NCI-H2171 treated with DMSO at 0.1 percent for 48 hours (cell line): ENCODE data around the gene FBL.
"Not testable (repeated sequence)": the region's sequence is repeated elsewhere in the genome, so short reads cannot be mapped to it uniquely, and the experiment has no call there.

Experiments
- DNase-seq: peaks from one replicate; lab custom pipeline; 2025; lab: John Stamatoyannopoulos, UW

Gene FBL

GRCh38 chr19:39876486-39876885 is 30.3 kb upstream of the FBL start:
- not testable (repeated sequence) for DNase-seq

GRCh38 chr19:39875401-39875864 is 29.3 kb upstream of the FBL start:
- not testable (repeated sequence) for DNase-seq

- no peak for DNase-seq
Observed at GRCh38 chr19:39874404-39874803, 28.2 kb upstream of the FBL start.

- DNase-seq: no peak
Observed at GRCh38 chr19:39873385-39873784, 27.2 kb upstream of the FBL start.

- no peak for DNase-seq
Observed at GRCh38 chr19:39871886-39872866, 26.0 kb upstream of the FBL start.

- no peak for DNase-seq
Observed at GRCh38 chr19:39871362-39871761, 25.2 kb upstream of the FBL start.

GRCh38 chr19:39870171-39870971 is 24.2 kb upstream of the FBL start:
- peak; percentile 72 for DNase-seq

- DNase-seq: no peak
Observed at GRCh38 chr19:39867952-39868351, 21.8 kb upstream of the FBL start.

- DNase-seq: no peak
Observed at GRCh38 chr19:39867133-39867532, 21.0 kb upstream of the FBL start.

GRCh38 chr19:39865953-39866352 is 19.8 kb upstream of the FBL start:
- no peak for DNase-seq

GRCh38 chr19:39865186-39865585 is 19.0 kb upstream of the FBL start:
- no peak for DNase-seq

GRCh38 chr19:39864118-39864517 is 17.9 kb upstream of the FBL start:
- no peak for DNase-seq

GRCh38 chr19:39858541-39858940 is 12.4 kb upstream of the FBL start:
- peak; percentile 59 for DNase-seq

GRCh38 chr19:39852882-39853281 is 6.7 kb upstream of the FBL start:
- DNase-seq: no peak

- DNase-seq: no peak
Observed at GRCh38 chr19:39850892-39851291, 4.7 kb upstream of the FBL start.

GRCh38 chr19:39848392-39848791 is 2.2 kb upstream of the FBL start:
- no peak for DNase-seq

GRCh38 chr19:39847525-39847924 is 1.3 kb upstream of the FBL start:
- DNase-seq: no peak

- no peak for DNase-seq
Observed at GRCh38 chr19:39846678-39847486, 703 bp upstream of the FBL start.

GRCh38 chr19:39845584-39845932 is 621 bp downstream of the FBL start:
- peak; percentile 24 for DNase-seq

- DNase-seq: no peak
Observed at GRCh38 chr19:39845172-39845571, 1.0 kb downstream of the FBL start.

GRCh38 chr19:39843919-39844793 is 2.0 kb downstream of the FBL start:
- peak; percentile 41 for DNase-seq
